Bronchial epithelial cell (primary cell): ENCODE results near the gene HOTAIR. TPM values are rescaled to one million over a fixed set of nuclear protein-coding genes. Genes with fewer than 3 reads are reported as not detected.

Experiments
- DNase-seq: peaks from one replicate; pipeline ENCODE4 v3.0.0-alpha.2; 2010; ENCODE audit warnings: low read depth
- FAIRE-seq: peaks from 2 replicates; lab custom pipeline; 2011; peaks lifted over from hg19 to GRCh38; lab: Jason Lieb, UNC
- H3K27me3 ChIP-seq: 2 replicates; pipeline ENCODE4 v1.5.1; 2011; ENCODE audit warnings: low read length; ENCODE audit not compliant: control insufficient read depth, insufficient read depth
- H3K36me3 ChIP-seq: 2 replicates; pipeline ENCODE4 v1.5.1; 2011; ENCODE audit warnings: low read length; ENCODE audit not compliant: control insufficient read depth, insufficient read depth
- H3K4me3 ChIP-seq: 2 replicates; pipeline ENCODE4 v1.5.1; 2011; ENCODE audit warnings: mild to moderate bottlenecking, low read depth, low read length, control low read depth
- CTCF ChIP-seq: IDR thresholded peaks from 2 replicates; pipeline ENCODE4 v1.5.1; 2011; ENCODE audit warnings: mild to moderate bottlenecking, moderate library complexity, low read length, control low read depth, inconsistent platforms; ENCODE audit not compliant: insufficient read depth, severe bottlenecking
- total RNA-seq: library from RNA; depleted of rRNA; stranded (reverse); fragments of >200 nt; gene quantifications from 2 replicates; pipeline ENCODE4 v1.2.1, GENCODE V29; 2014

HOTAIR gene
- total RNA-seq, 1 donor from 2014 or later: not detected

- DNase-seq (no peak), FAIRE-seq (no peak)
- no peak for TF ChIP-seq CTCF
- Histone ChIP-seq H3K36me3 (no peaks in the 10 kb centered on the region), H3K27me3 (peaks cover 84% of the 10 kb centered on the region), H3K4me3 (no peak overlapping the region)
Measured at GRCh38 chr12:53980802-53981496, 6.2 kb upstream of the HOTAIR start.

GRCh38 chr12:53980104-53980801 lies 5.5 kb upstream of the HOTAIR start:
- H3K27me3 ChIP-seq: peaks cover 84% of the 10 kb centered on the region

GRCh38 chr12:53978477-53979356 lies 4.0 kb upstream of the HOTAIR start:
- H3K36me3 ChIP-seq: no peaks in the 10 kb centered on the region
- no peak overlapping the region for H3K4me3 ChIP-seq
- peaks cover 81% of the 10 kb centered on the region for H3K27me3 ChIP-seq
- DNase-seq (no peak), FAIRE-seq (no peak)
- no peak for TF ChIP-seq CTCF

More at GRCh38 chr12:53980104-53980801, 5.5 kb upstream of the HOTAIR start:
- no peaks in the 10 kb centered on the region for H3K36me3 ChIP-seq
- no peak overlapping the region for H3K4me3 ChIP-seq
- DNase-seq (no peak), FAIRE-seq (no peak)
- TF ChIP-seq CTCF: no peak

DNA sequence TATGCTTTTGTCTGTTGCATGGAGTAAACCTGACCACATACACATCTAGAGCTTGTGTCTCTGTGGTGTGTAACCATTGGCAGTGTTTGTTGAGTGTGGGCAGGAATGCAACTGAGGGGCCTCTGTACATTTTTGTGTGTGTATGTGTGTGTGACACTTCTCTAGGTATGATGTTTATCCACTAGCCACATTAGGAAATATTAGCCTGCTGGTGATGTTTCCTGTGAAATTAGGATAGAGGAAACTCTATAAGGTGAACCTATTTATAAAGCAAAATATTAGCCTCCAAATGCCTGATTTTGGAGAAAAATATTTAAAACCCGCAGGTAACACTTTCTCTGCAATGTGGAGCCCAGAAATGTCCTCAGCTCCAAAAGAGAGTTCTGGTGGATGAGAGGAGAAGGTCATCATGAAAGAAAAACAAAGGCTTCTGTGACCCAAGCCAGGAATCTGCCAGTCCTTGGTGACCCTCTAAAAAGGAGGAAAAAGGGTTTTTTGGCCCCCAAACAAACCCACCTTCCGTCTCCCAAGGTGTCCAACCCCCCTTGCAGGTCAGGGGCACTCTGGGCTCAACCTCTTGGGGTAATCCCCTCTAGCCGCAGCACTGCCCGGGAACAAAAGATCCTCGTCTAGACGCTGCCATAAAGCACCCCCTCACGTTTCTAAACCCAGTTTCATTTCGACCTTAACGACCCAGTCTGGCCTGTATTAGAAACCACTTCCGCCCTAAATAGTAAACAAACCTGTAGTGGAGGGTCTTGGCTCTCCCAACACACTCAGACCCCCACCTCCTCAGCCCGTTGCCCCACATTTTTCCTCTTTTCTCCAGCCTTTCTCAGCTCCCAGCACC lies 3.1 kb upstream of the HOTAIR start:
- DNase-seq: no peak
- TF ChIP-seq CTCF: no peak
- Histone ChIP-seq H3K27me3 (peaks cover 82% of the 10 kb centered on the region), H3K36me3 (no peaks in the 10 kb centered on the region), H3K4me3 (no peak overlapping the region)
- FAIRE-seq: no peak
